ENCODE results near the gene SPACA1.
"Not testable (repeated sequence)": the region's sequence is repeated elsewhere in the genome, so short reads cannot be mapped to it uniquely, and the experiment has no call there.

Gene SPACA1, protein sequence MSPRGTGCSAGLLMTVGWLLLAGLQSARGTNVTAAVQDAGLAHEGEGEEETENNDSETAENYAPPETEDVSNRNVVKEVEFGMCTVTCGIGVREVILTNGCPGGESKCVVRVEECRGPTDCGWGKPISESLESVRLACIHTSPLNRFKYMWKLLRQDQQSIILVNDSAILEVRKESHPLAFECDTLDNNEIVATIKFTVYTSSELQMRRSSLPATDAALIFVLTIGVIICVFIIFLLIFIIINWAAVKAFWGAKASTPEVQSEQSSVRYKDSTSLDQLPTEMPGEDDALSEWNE

GRCh38 chr6:88047510-88048150 lies at the start of gene SPACA1:
TSS of gene SPACA1 (plus strand) at chr6:88047841. CDS start at chr6:88047906, 65 bp downstream.
- no peak for DNase-seq (ENCODE audit: low read depth)

- DNase-seq (ENCODE audit: low read depth) = no peak
These were observed 46.9 kb upstream of the SPACA1 start for GRCh38 chr6:88000713-88001112.

DNA sequence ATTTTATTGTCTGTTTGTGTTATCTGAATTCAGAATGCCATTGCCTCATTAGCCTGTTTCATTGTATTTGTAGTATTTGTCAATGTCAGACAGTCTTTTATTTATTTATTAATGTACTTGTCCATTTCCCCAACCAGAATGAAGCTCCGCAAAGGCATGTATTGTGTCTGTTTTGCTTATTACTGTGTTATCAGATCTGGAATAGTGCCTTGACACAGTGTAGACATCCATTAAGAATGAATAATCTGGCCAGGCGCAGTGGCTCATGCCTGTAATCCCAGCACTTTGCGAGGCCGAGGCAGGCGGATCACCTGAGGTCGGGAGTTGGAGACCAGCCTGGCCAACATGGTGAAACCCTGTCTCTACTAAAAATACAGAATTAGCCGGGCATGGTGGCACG lies 46.4 kb upstream of the SPACA1 start:
- not testable (repeated sequence) for DNase-seq (ENCODE audit: low read depth)

DNA sequence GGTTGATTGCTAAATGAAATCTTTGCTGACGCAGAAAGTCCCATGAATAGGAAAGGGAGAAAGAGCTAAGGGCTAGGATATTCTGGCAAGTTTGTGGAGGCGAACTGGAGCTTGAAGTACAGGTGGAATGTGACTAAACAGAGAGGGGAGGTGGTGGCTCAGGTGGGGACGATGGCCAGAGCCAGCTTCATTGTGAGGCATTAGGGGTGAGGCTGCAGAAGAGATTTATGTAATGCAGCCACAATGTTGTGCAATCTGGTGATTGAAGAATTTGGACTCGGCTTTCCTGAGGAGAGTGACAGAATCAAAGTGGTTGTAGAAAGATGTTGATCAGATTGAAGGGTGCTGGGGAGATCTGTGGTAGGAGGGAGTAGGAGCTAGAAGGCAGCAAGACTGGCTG lies 42.9 kb upstream of the SPACA1 start:
- DNase-seq (ENCODE audit: low read depth) = no peak

DNA sequence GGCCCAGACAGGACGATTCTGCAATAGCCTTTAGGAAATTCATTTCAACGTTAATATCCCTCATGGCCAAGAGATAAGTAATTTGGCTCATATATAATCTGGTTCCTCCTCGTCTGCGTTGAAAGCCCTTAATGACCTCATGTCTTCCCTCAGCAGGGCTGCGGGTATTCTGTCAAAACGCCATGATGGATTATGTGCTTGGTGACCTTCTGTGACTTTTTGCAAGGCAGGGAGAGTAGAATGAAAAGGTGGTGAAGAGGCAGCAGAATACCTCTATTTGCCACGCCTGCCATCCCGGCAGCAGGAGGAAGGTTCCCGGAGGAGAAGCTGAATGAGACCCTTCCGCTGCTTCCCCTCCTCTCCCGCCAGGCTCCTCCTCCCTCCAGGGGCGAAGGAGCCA lies 41.1 kb upstream of the SPACA1 start:
- no peak for DNase-seq (ENCODE audit: low read depth)

GRCh38 chr6:88008411-88008810 lies 39.2 kb upstream of the SPACA1 start:
- no peak for DNase-seq (ENCODE audit: low read depth)

DNA sequence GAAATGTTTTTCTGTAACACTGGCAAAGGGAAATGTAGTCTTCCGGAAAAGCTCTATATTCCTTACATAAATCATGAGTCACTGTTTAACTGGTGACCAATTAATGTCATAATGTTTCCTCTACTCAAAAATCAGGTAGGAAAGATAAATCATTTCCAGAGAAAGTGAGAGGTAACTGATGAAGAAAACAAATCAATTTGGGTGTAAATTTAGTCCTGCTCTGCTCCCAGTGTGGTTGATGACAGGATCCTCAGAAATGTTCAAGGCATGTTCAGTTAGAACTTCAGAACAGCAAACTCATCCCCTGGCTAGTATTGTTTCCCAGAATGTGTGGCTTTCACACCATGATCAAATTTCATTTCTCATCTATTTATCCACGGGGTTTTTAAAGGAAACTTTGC lies 38.8 kb upstream of the SPACA1 start:
- no peak for DNase-seq (ENCODE audit: low read depth)

DNA sequence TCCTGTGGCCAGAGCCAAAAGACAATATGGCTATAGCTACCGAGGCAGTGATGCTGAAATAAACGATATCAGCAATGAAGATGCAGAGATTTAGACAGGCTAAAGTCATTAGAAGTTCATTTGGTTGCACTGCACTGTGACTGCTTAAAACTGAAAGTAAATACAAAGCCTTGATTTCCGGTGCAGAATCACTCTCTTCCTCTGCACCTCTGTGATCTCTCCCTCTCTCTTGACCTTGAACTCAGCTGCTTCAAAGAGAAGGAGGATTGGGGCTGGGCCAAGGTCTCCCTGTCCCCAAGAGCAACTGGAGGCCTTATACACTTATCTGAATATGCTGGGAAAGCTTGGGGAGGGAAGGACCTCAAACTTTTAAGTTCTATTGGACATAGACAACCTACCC lies 34.6 kb upstream of the SPACA1 start:
- no peak for DNase-seq (ENCODE audit: low read depth)

DNA sequence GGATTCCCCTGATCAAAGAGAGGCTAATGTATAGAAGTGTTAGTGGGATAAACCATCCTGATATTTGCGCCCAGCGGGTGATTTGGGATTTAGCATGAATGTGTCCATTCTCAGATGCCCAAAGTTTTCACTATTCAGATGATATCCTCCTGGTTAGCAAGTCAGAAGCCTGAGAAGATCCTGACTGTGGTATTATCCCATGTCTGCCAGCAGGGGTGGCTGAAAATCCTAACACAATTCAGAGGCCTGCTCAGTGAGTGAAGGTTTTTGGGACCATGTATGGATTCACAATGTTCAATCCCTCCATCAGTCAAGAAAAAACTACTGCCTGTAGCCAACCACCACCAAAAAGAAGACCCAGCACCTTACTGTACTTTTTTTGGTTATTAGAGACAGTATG lies 34.1 kb upstream of the SPACA1 start:
- DNase-seq (ENCODE audit: low read depth) = no peak

GRCh38 chr6:88020439-88020838 lies 27.2 kb upstream of the SPACA1 start:
- no peak for DNase-seq (ENCODE audit: low read depth)

GRCh38 chr6:88024696-88025095 lies 22.9 kb upstream of the SPACA1 start:
- DNase-seq (ENCODE audit: low read depth) = no peak

GRCh38 chr6:88031550-88031949 lies 16.1 kb upstream of the SPACA1 start:
- no peak for DNase-seq (ENCODE audit: low read depth)

DNA sequence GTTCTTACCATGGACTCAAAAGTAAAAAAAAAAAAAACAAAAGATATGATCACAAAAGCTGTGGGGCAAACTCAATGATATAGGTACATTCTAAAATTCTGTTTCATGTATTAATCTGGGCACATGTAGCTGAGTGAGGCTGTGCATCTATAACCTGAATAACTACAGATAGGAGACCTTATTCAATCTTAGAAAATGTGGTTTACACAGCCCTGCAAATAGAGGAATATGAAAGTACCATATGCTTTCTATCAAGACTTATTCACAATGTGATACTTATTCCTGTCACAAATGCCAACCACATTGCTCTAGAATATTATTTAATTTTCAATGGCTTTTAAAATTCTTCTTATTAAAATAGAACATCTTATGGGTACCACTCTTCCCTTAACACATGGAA lies 3.1 kb upstream of the SPACA1 start:
- DNase-seq (ENCODE audit: low read depth) = no peak

- DNase-seq (ENCODE audit: low read depth) = no peak
These were observed 2.0 kb upstream of the SPACA1 start for GRCh38 chr6:88045521-88046136.

- DNase-seq (ENCODE audit: low read depth) = no peak
These were observed 937 bp downstream of the SPACA1 start for GRCh38 chr6:88048578-88048977.

- no peak for DNase-seq (ENCODE audit: low read depth)
These were observed 2.6 kb downstream of the SPACA1 start for GRCh38 chr6:88050140-88050818.

GRCh38 chr6:88059191-88059590 lies 11.6 kb downstream of the SPACA1 start:
- DNase-seq (ENCODE audit: low read depth) = no peak

DNA sequence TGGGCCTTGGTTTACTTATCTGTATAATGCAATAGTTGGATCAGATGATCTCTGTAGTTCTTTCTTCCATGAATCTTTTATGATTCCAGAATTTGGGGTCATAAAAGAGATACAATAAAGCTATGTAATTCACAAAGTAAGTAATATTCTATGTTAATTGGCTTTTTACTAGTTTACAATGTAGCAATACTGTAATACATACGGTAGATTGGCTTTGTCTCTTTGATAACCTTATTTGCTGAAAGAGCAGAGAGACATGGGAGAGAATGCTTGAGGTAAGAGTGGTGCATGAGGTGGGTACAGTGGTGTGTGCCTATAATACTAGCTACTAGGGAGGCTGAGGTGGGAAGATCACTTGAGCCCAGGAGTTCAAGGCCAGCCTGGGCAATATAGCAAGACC lies 14.7 kb downstream of the SPACA1 start:
- DNase-seq (ENCODE audit: low read depth) = no peak

- no peak for DNase-seq (ENCODE audit: low read depth)
These were observed 24.8 kb downstream of the SPACA1 start for GRCh38 chr6:88072462-88072861.

GRCh38 chr6:88074791-88075190 lies 27.1 kb downstream of the SPACA1 start:
- no peak for DNase-seq (ENCODE audit: low read depth)

GRCh38 chr6:88077305-88077704 lies 29.7 kb downstream of the SPACA1 start:
- no peak for DNase-seq (ENCODE audit: low read depth)

DNA sequence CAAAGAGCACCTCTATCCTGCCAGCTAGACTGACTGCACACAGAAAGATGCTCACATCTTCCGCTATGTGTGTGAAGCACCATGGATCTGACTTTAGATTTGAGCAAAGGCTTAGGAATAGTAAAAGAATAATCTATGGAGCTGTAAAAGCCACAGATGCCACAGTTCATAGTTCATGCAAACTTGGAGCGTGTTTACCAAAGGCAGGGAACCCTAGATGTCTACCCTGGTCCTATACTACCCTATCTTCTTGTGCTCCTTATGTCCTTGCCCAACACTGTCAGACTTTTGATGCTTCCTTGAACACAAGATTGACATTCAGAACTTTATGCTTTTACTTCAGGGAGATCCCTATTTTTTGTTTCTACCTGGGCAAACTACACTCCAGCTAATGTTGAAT lies 39.2 kb downstream of the SPACA1 start:
- no peak for DNase-seq (ENCODE audit: low read depth)

- no peak for DNase-seq (ENCODE audit: low read depth)
These were observed 42.1 kb downstream of the SPACA1 start for GRCh38 chr6:88089708-88090107.
